AG08395 (cell line): ENCODE results near the gene HOTAIR.

Experiments
- DNase-seq: peaks from one replicate; pipeline ENCODE4 v3.0.0; 2012; ENCODE audit warnings: mixed read lengths, low spot score

The HOTAIR gene

DNA sequence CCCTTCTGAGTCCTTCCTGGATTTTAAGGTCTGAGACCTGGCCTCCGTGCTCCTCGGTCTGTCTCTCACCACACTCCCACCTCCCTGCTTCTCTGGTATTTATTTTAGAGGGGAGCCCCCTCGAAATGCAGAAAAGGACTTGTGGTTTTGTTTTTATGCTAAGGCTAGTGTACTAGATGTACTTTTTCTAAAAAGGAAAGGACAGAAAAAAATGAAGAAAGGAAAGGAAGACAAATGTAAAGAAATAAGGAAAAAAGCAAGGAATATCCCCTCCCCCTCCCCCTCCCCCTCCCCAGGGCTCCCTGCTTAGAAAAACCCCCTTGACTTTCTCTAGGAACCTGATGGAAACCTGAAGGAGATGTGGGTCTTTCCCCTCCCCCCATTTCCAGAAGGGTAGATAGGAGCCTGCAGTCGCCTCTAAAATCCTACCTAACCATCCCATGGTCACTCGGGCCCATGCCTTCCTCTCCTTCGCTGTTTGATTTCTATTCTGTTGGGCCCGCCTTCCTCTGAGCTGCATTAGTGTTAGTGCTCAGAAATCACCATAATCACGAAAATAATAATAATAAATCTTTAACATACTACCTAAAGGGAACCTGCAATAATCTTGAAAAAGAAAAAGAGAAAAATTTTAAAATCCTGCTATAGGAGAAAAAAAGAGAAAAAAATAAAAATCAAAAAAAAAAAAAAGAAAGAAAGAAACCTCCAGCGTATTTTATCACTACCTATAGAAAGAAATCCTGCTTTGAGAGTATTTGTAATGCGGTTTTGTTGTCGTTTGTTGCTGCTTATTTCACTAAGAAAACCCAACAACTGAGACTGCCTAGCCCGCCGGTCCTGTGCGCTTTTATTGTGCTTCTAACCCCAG is 37.1 kb upstream of the HOTAIR start:
- no peak for DNase-seq

DNA sequence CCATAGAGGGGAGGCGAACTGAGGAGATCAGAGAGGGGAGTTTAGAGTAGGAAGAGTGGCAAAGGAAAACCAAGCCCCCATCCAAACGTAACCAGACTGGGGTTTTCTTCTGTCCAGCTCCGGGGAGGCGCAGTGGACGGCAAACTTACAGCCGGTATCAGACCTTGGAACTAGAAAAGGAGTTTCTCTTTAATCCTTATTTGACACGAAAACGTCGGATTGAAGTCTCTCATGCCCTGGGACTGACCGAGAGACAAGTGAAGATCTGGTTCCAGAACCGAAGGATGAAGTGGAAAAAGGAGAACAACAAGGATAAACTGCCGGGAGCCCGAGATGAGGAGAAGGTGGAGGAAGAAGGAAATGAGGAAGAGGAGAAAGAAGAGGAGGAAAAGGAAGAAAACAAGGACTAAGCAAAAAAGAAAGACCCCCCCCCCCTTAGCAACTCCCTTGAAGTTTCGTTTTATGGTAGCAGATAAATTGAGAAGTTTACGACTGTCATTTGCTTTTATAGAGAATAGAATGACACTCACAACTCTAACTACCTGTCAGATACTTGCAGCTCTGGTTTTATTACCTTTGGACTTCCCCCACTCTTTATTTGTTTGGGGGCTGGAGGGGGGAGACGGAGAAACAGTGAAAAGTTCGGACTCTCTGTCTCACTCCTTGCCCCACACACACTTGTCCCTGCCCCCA is 36.4 kb upstream of the HOTAIR start:
- DNase-seq: no peak

DNA sequence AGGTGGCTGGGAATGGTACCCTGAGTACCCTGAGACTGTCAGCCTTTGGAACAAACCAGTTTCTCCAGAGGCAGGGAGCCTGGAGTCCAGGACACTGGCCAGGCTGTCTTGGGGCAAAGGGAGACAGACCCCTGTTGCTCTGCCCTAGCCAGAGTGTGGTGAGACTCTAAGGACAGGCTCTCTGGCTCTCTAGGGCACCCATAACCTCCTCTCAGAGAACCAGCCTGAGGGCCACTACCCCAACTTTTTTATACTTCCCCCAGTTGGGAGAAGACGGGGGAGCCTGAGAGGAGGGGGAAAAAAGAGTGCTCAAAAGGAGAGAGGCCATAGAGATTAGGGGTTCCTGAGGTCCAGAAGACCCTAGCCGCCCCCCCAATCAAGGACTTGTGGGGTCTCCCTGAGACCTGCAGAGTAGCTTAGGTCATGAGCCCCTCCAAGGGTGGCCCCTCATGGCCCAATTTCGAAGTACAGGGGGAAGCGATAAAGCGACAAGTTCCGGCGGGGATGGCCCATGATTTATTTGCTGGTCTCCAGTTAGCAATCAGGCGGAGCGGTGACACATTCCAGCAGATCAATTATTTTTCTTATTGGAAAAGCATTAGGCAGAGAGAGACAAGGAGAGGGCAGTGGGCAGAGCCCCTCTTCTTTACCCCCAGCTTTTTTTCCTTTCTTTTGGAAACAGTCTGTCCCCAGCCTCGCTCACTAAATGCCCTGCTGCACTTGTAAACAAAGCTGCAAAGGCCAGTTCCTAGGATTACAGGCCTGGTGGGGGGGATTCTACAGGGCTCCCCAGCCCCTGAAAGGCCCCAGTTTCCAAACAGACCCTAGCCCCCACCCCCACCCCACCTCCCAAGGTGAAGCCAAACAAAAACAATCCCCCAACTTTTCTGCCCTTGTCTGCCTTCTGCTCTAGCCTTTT is 35.6 kb upstream of the HOTAIR start:
- DNase-seq: no peak

DNA sequence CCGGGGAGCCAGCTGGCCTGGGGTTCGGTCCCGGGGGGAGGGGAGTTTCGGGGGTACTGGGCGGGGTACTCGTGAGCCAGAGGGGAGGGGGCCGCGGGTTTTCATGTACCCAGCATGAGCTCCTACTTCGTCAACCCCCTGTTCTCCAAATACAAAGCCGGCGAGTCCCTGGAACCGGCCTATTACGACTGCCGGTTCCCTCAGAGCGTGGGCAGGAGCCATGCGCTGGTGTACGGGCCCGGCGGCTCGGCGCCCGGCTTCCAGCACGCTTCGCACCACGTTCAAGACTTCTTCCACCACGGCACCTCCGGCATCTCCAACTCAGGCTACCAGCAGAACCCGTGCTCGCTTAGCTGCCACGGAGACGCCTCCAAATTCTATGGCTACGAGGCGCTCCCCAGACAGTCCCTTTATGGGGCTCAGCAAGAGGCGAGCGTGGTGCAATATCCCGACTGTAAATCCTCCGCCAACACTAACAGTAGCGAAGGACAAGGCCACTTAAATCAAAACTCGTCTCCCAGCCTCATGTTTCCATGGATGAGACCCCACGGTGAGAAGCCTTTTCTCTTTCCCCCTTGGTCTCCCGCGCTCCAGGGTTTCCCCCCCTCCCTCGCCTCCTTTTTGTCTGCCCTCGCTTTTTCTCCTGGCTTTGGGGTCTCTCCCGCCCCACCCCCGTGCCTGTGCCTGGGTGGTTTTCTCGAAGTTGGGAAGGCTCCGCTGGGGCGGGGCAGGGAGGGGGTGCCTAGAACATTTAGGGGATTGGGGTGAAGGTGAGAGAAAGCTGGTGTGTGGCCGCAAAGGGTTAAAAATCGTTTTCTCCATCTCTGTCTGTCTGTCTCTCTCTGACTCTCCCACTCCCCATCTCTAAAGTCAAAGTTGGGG is 34.7 kb upstream of the HOTAIR start:
- DNase-seq: no peak

- DNase-seq: no peak
Measured at GRCh38 chr12:54008260-54008552, 33.5 kb upstream of the HOTAIR start.

- DNase-seq: no peak
Measured at GRCh38 chr12:54007538-54008259, 32.9 kb upstream of the HOTAIR start.

GRCh38 chr12:54006559-54007220 is 31.9 kb upstream of the HOTAIR start:
- DNase-seq: no peak

GRCh38 chr12:54005853-54006558 is 31.3 kb upstream of the HOTAIR start:
- peak; percentile 79 for DNase-seq

GRCh38 chr12:54005531-54005852 is 30.7 kb upstream of the HOTAIR start:
- no peak for DNase-seq

DNA sequence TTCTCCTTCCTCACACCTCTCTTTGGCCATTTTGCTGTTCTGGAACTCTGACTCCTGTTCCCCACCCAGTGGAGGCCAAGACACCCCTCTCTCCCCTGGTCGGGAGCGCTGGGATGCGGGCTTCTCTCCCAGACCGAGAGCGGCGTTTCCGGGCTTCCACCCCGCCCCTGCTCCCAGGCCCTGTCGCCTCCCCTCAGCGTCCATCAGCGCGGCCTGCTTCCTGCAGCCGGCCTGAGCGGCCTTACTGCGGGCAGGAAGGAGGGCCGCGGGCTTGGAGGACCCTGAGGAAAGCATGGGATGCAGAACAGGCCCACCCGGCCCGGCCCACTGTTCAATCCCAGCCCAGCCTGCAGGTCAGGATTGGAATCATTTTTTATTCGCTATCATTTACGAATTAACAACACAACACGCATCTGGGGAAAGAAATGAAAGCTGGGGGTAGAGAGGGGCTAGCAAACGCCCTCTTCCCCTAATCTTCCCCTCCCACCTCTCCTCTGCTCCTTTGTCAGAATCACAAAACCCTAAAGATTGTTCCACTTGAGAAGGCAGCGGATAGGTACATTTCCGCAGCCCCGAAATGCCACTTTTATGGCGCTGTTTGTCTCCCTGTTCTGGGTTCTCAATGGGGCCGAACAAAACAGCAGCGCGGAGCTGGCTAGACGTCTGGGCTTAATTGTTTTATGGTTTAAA is 30.2 kb upstream of the HOTAIR start:
- no peak for DNase-seq

DNA sequence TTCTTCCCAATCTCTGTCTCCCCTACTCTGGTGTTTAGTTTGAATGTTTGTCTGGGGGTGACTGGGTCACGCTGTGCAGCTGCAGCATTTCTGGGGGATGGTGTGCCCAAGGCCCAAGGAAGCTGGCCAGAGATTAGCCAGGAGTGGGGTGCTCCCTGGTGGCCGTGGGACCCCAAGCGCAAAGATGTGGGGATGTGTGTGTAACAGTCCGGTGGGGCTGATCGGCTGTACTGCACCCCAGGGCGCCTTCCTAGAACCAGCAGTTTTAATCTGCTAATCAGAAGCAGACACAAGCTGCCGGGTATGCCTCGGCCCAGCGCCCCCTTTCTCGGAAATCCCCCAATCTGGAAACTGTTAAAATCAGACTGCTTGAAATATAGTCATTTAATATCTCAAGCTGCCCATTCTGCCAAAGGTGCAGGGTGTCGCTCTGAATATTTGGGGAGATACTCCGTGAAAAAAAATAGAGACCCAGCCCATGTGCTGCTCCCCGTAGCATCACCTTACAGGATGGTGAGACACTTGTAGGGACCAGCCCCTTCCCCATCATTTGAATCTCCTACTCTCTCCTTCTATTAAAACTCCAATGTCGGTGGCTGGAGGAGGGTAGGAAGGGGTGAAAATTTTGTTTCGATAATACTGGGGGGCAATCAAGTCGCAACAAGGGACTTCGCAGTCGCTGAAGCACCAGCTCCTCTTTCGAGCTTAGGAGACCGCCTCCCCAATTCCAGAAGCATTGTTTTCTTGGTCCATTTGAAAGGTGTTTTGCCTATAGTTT is 29.5 kb upstream of the HOTAIR start:
- DNase-seq: no peak

DNA sequence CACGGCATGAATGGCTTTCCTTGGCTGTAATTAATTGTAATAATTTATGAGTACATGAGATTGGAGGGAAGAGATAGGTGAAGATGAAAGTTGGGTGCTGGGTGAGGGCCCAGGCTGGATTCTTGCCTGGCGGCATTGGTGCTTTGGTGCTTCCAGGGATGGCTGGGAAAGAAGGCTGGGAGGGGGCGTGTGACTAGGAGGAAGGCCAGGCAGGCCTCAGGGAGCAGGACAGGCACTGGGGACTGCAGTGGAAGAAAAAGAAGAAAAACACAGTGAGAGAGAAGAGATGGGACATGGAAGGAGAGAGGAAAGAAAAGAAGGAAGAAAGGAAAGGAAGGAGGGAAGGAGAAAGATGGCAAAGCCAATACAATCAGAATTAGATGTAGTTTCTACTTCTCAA is 28.9 kb upstream of the HOTAIR start:
- DNase-seq: no peak

DNA sequence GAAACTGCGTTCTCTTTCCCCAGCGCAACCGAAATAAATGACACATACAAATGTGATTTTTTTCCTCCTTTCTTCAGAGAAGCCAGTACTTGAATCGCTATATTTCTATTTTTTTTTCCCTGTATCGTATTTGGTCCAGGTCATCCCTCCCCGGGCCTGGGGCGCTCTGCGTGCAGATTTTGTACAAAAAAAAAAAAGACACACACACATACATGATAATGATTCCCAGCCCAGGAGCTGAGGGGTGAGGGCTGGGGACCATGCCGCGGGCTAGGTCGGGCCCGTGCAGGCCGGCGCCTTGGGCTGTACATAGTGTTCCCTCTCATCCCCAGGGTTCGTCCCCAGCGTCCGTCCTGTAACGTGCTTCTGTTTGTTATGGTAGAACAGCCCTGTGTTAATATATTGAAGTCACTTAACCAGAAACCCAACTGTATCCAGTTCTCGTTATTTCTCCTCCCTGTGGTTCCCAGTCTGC is 28.2 kb upstream of the HOTAIR start:
- no peak for DNase-seq

GRCh38 chr12:54002278-54002914 is 27.6 kb upstream of the HOTAIR start:
- DNase-seq: no peak

- DNase-seq: no peak
Measured at GRCh38 chr12:54001283-54002187, 26.8 kb upstream of the HOTAIR start.
